Measurements from ENCODE around the gene UBQLN4. TPM values are rescaled to one million over a fixed set of nuclear protein-coding genes. Genes with fewer than 3 reads are reported as not detected.

The UBQLN4 gene
- total RNA-seq, result 15.6 and 21.3 TPM in 2 replicates

GRCh38 chr1:156053768-156054499 is at the start of gene UBQLN4:
Gene UBQLN4 (minus strand): TSS chr1:156053798. CDS start chr1:156053701, 97 bp downstream.

GRCh38 chr1:156082309-156083091 is 28.9 kb upstream of the UBQLN4 start, which contains the start of gene MEX3A:
Gene MEX3A (minus strand): TSS chr1:156082465. CDS start chr1:156081998, 467 bp downstream.

GRCh38 chr1:156060937-156061636 is 7.5 kb upstream of the UBQLN4 start, which contains the start of gene RAB25:
Gene RAB25 (plus strand): TSS chr1:156061160. CDS start chr1:156061401, 241 bp downstream.

GRCh38 chr1:156054500-156055280 is 1.1 kb upstream of the UBQLN4 start, which contains the start of gene LAMTOR2:
Gene LAMTOR2 (plus strand): TSS chr1:156054782. CDS start chr1:156054890, 108 bp downstream.

GRCh38 chr1:156020293-156021092 is 33.1 kb downstream of the UBQLN4 start, which contains the start of gene SSR2:
Gene SSR2 (minus strand): TSS chr1:156020951. CDS start chr1:156020167, 784 bp downstream.

Other genes with a start within 250 kb of the UBQLN4 start
- 31.5 and 34.3 TPM in 2 replicates for gene GON4L, start 196.6 kb downstream of the UBQLN4 start, total RNA-seq
- 82.2 and 88.3 TPM in 2 replicates for gene SYT11, start 194.2 kb downstream of the UBQLN4 start, total RNA-seq
- 33.6 and 39.7 TPM in 2 replicates for gene RIT1, start 142.4 kb downstream of the UBQLN4 start, total RNA-seq
- 20.3 and 25.9 TPM in 2 replicates for gene KHDC4, start 119.4 kb downstream of the UBQLN4 start, total RNA-seq
- 0.07 TPM in 1 of 2 replicates, not detected in the other for gene RXFP4, start 112.2 kb downstream of the UBQLN4 start, total RNA-seq
- 136 and 173 TPM in 2 replicates for gene ARHGEF2, start 75.3 kb downstream of the UBQLN4 start, total RNA-seq
- 250 and 314 TPM in 2 replicates for gene SSR2, start 32.8 kb downstream of the UBQLN4 start, total RNA-seq
- gene LAMTOR2, start 984 bp upstream of the UBQLN4 start, total RNA-seq, result 47.6 and 56.5 TPM in 2 replicates
- gene RAB25, start 7.4 kb upstream of the UBQLN4 start, total RNA-seq, result not detected in 2 replicates
- gene MEX3A, start 28.7 kb upstream of the UBQLN4 start, total RNA-seq, result 1.2 and 4.1 TPM in 2 replicates
- 1,049 and 1,502 TPM in 2 replicates for gene LMNA, start 60.9 kb upstream of the UBQLN4 start, total RNA-seq
- 1.6 and 2.7 TPM in 2 replicates for gene SEMA4A, start 99.8 kb upstream of the UBQLN4 start, total RNA-seq
- gene SLC25A44, start 140.3 kb upstream of the UBQLN4 start, total RNA-seq, result 11.2 and 11.3 TPM in 2 replicates
- 16.9 and 20.3 TPM in 2 replicates for gene PMF1, start 159.2 kb upstream of the UBQLN4 start, total RNA-seq
- 0.26 and 0.50 TPM in 2 replicates for gene BGLAP, start 188.4 kb upstream of the UBQLN4 start, total RNA-seq
- gene PAQR6, start 194.3 kb upstream of the UBQLN4 start, total RNA-seq, result 0.46 and 0.56 TPM in 2 replicates
- 52.3 and 71.4 TPM in 2 replicates for gene SMG5, start 229.0 kb upstream of the UBQLN4 start, total RNA-seq
- gene TMEM79, start 230.5 kb upstream of the UBQLN4 start, total RNA-seq, result 2.0 and 2.6 TPM in 2 replicates
- gene GLMP, start 241.9 kb upstream of the UBQLN4 start, total RNA-seq, result 68.6 and 85.1 TPM in 2 replicates
- 0.13 and 0.92 TPM in 2 replicates for gene VHLL, start 245.5 kb upstream of the UBQLN4 start, total RNA-seq

All from smooth muscle cell of the pulmonary artery (primary cell).